Left lung (tissue), 14 donors: ENCODE data around the gene GPR25. TPM values are rescaled to one million over a fixed set of nuclear protein-coding genes. Genes with fewer than 3 reads are reported as not detected.

Source experiments
- ATAC-seq: fragments of 200-7000 bp; cut with Tn5 transposase; one replicate; pipeline ENCODE4 v1.9.1; 2020; ENCODE audit warnings: moderate library complexity
- DNase-seq, 4 donors: peaks; one replicate each; pipeline ENCODE4 v3.0.0-alpha.2; 2013 to 2020
- H3K27ac ChIP-seq, 2 donors: fragments of 200-600 bp; sonication (generic) in 1 of 2; one replicate each; pipeline versions ENCODE4 v1.5.0 to v1.8.0; 2020 to 2021
- H3K27me3 ChIP-seq, 2 donors: fragments of 200-600 bp; sonication (generic) in 1 of 2; one replicate each; pipeline versions ENCODE4 v1.5.0 to v1.8.0; 2020 to 2021
- H3K36me3 ChIP-seq, 2 donors: fragments of 200-600 bp; sonication (generic) in 1 of 2; one replicate each; pipeline versions ENCODE4 v1.5.0 to v1.8.0; 2020 to 2021
- H3K4me1 ChIP-seq, 2 donors: fragments of 200-600 bp; one replicate each; pipeline ENCODE4 v1.8.0; 2021
- H3K4me3 ChIP-seq, 2 donors: fragments of 200-600 bp; sonication (generic) in 1 of 2; one replicate each; pipeline versions ENCODE4 v1.5.0 to v1.8.0; 2020 to 2021; ENCODE audit warnings: mild to moderate bottlenecking in 1 of 2
- H3K9me3 ChIP-seq, 2 donors: fragments of 200-600 bp; sonication (generic) in 1 of 2; one replicate each; pipeline versions ENCODE4 v1.5.0 to v1.8.0; 2020 to 2021
- intact Hi-C, 2 donors: fragments of 100-400 bp; cut with DNase I; formaldehyde crosslinking; loops; one replicate each; pipeline versions ENCODE4 v1.11.2 to v1.14.2; 2022
- long read RNA-seq, 12 donors: library from polyadenylated mRNA in 2 of 12; unstranded in 2 of 12; transcript quantifications; one replicate each; pipeline ENCODE4 v2.0.0 and lab custom pipeline, GENCODE V29; 2019 to 2026
- polyA plus RNA-seq, 6 donors: library from polyadenylated mRNA; unstranded; fragments of 120-200 nt; gene quantifications; one replicate each; pipeline ENCODE4 v1.2.1, GENCODE V29; 2013; ENCODE audit not compliant: insufficient read length in 6 of 6
- total RNA-seq, 2 donors: library from RNA; stranded (reverse); fragmentation: NEBNext Ultra II Directional; extraction: Animal tissue kit (Norgen Biotek cat#: 25700); gene quantifications; one replicate each; pipeline ENCODE4 v1.2.1, GENCODE V29; 2021
- TF ChIP-seq, protein P1 (sequence below), 2 donors: fragments of 200-600 bp; sonication (generic) in 1 of 2; IDR thresholded peaks; one replicate each; pipeline versions ENCODE4 v1.5.0 to v1.8.0; 2021; ENCODE audit warnings: antibody characterized with exemption in 2 of 2
- donor health status: DM: no; HTN: yes; CAD: no.
- donor health status: DM: no; HTN: no; CAD: no.

Gene GPR25, protein sequence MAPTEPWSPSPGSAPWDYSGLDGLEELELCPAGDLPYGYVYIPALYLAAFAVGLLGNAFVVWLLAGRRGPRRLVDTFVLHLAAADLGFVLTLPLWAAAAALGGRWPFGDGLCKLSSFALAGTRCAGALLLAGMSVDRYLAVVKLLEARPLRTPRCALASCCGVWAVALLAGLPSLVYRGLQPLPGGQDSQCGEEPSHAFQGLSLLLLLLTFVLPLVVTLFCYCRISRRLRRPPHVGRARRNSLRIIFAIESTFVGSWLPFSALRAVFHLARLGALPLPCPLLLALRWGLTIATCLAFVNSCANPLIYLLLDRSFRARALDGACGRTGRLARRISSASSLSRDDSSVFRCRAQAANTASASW
- total RNA-seq = under 1 TPM; 0.26 to 0.52 TPM
- not detected for polyA plus RNA-seq
- long read RNA-seq, donor 1 = 0 reads
- long read RNA-seq, donor 2 = 0 reads
- long read RNA-seq, donor 3 = 0 reads
- long read RNA-seq, donor 4 = 0 reads
- long read RNA-seq, donor 5 = 0 reads
- long read RNA-seq, donor 6, partial matches to known transcripts = 0 of 1 reads
- long read RNA-seq, donor 6, other reads (novel, unspliced or antisense) = 0 of 1 reads
- long read RNA-seq, donor 7 = 0 reads
- long read RNA-seq, donor 8 = 0 reads
- long read RNA-seq, donor 9 = 0 reads
- long read RNA-seq, donor 10, partial matches to known transcripts = 0 of 2 reads
- long read RNA-seq, donor 10, other reads (novel, unspliced or antisense) = 0 of 2 reads
- long read RNA-seq, donor 11, partial matches to known transcripts = 0 of 3 reads
- long read RNA-seq, donor 11, other reads (novel, unspliced or antisense) = 0 of 3 reads
- long read RNA-seq, donor 12, partial matches to known transcripts = 0 of 1 reads
- long read RNA-seq, donor 12, other reads (novel, unspliced or antisense) = 0 of 1 reads

- Histone ChIP-seq H3K4me3 (peak within 1 kb of the TSS in 1 of 2 donors; percentile 16), H3K9me3 (no peaks in the 10 kb centered on the region), H3K4me1 (peaks cover 12 to 18% of the 10 kb centered on the region in 2 donors), H3K36me3 (no peaks in the 10 kb centered on the region), H3K27me3 (peaks cover 32 to 77% of the 10 kb centered on the region in 2 donors), H3K27ac (no peak within 1 kb of the TSS)
- ATAC-seq = peak; percentile 11
- intact Hi-C loops = no loop called here
- TF ChIP-seq, protein P1, sequence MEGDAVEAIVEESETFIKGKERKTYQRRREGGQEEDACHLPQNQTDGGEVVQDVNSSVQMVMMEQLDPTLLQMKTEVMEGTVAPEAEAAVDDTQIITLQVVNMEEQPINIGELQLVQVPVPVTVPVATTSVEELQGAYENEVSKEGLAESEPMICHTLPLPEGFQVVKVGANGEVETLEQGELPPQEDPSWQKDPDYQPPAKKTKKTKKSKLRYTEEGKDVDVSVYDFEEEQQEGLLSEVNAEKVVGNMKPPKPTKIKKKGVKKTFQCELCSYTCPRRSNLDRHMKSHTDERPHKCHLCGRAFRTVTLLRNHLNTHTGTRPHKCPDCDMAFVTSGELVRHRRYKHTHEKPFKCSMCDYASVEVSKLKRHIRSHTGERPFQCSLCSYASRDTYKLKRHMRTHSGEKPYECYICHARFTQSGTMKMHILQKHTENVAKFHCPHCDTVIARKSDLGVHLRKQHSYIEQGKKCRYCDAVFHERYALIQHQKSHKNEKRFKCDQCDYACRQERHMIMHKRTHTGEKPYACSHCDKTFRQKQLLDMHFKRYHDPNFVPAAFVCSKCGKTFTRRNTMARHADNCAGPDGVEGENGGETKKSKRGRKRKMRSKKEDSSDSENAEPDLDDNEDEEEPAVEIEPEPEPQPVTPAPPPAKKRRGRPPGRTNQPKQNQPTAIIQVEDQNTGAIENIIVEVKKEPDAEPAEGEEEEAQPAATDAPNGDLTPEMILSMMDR (IDR thresholded peaks at IDR 0.05) = no peak
- no peak for DNase-seq
Measured at GRCh38 chr1:200872446-200873115, at the start of gene GPR25. Gene GPR25, plus strand, starts transcription at chr1:200872981. Its CDS starts 57 bp downstream, at chr1:200873038.

DNA sequence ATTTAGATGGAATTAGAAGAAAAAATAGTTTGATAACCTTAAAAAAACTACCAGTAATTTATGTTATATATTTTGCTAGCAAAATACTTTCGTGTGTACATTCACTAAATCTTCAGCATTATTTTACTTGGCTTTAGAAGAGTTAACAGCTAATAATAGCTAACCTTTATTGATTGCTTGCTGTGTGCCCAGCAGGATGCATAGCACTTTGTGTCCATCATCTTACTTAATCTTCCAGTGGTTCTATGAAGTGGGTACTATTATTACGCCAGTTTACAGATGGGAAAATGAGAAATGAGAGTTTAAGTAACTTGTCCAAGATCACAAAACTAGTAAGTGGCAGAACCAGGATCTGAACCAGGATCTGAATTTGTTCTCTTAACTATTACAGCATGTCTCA lies 41.7 kb upstream of the GPR25 start:
- H3K27me3 ChIP-seq = no peaks in the 10 kb centered on the region
- intact Hi-C loops = no loop called here
- H3K27ac ChIP-seq = no peak overlapping the region
- DNase-seq = no peak
- no peaks in the 10 kb centered on the region for H3K4me1 ChIP-seq
- H3K9me3 ChIP-seq = no peaks in the 10 kb centered on the region
- H3K36me3 ChIP-seq = no peaks in the 10 kb centered on the region
- no peak for ATAC-seq
- TF ChIP-seq, protein P1 (IDR thresholded peaks at IDR 0.05) = no peak
- H3K4me3 ChIP-seq = no peak overlapping the region

- no peaks in the 10 kb centered on the region for H3K36me3 ChIP-seq
- H3K4me1 ChIP-seq = no peaks in the 10 kb centered on the region
- H3K4me3 ChIP-seq = no peak overlapping the region
- no peaks in the 10 kb centered on the region for H3K27me3 ChIP-seq
- DNase-seq = no peak
- TF ChIP-seq, protein P1 (IDR thresholded peaks at IDR 0.05) = no peak
- no peak overlapping the region for H3K27ac ChIP-seq
- intact Hi-C loops = no loop called here
- ATAC-seq = no peak
- H3K9me3 ChIP-seq = no peaks in the 10 kb centered on the region
Measured at GRCh38 chr1:200834383-200834782, 38.4 kb upstream of the GPR25 start.

- ATAC-seq = no peak
- TF ChIP-seq, protein P1 (IDR thresholded peaks at IDR 0.05) = no peak
- Histone ChIP-seq H3K27ac (no peak overlapping the region), H3K27me3 (no peaks in the 10 kb centered on the region), H3K4me1 (no peaks in the 10 kb centered on the region), H3K9me3 (no peaks in the 10 kb centered on the region), H3K4me3 (no peak overlapping the region), H3K36me3 (no peaks in the 10 kb centered on the region)
- no peak for DNase-seq
- intact Hi-C loops = no loop called here
Measured at GRCh38 chr1:200836213-200836612, 36.6 kb upstream of the GPR25 start.
